GM11168 (cell line): ENCODE data around the gene ATP6V0A4.
"Not testable (repeated sequence)": the region's sequence is repeated elsewhere in the genome, so short reads cannot be mapped to it uniquely, and the experiment has no call there.

ENCODE experiments used
- in situ Hi-C: fragments of 300-500 bp; cut with MboI; formaldehyde crosslinking; loops from one replicate; pipeline ENCODE4 v1.12.0; 2022; ENCODE audit warnings: low sequenced_read_pairs; ENCODE audit not compliant: unreplicated experiment

The ATP6V0A4 gene

GRCh38 chr7:138713191-138713590 is 84.8 kb downstream of the ATP6V0A4 start:
- in situ Hi-C loops: no loop called here

- in situ Hi-C loops: no loop called here
Observed at GRCh38 chr7:138712652-138713051, 85.3 kb downstream of the ATP6V0A4 start.

GRCh38 chr7:138710536-138711385 is 87.2 kb downstream of the ATP6V0A4 start:
- in situ Hi-C loops: no loop called here

- in situ Hi-C loops: no loop called here
Observed at GRCh38 chr7:138705167-138705566, 92.8 kb downstream of the ATP6V0A4 start.

GRCh38 chr7:138701537-138701923 is 96.5 kb downstream of the ATP6V0A4 start:
- in situ Hi-C loops: no loop called here

- in situ Hi-C loops: no loop called here
Observed at GRCh38 chr7:138700857-138701536, 97.0 kb downstream of the ATP6V0A4 start, which contains the start of gene SVOPL. TSS of gene SVOPL (minus strand) at chr7:138701362. CDS start at chr7:138679045, 22,317 bp downstream.

GRCh38 chr7:138699661-138700060 is 98.3 kb downstream of the ATP6V0A4 start:
- in situ Hi-C loops: no loop called here

GRCh38 chr7:138698281-138698680 is 99.7 kb downstream of the ATP6V0A4 start:
- in situ Hi-C loops: no loop called here

- in situ Hi-C loops: no loop called here
Observed at GRCh38 chr7:138697535-138698182, 100.3 kb downstream of the ATP6V0A4 start.

GRCh38 chr7:138695776-138696175 is 102.2 kb downstream of the ATP6V0A4 start:
- in situ Hi-C loops: not testable (repeated sequence)

- in situ Hi-C loops: no loop called here
Observed at GRCh38 chr7:138695106-138695505, 102.9 kb downstream of the ATP6V0A4 start.

- in situ Hi-C loops: no loop called here
Observed at GRCh38 chr7:138691178-138691577, 106.8 kb downstream of the ATP6V0A4 start.

- in situ Hi-C loops: no loop called here
Observed at GRCh38 chr7:138690495-138690894, 107.5 kb downstream of the ATP6V0A4 start.

- in situ Hi-C loops: not testable (repeated sequence)
Observed at GRCh38 chr7:138688037-138688436, 110.0 kb downstream of the ATP6V0A4 start.

- in situ Hi-C loops: no loop called here
Observed at GRCh38 chr7:138684340-138684739, 113.7 kb downstream of the ATP6V0A4 start.

GRCh38 chr7:138679793-138680192 is 118.2 kb downstream of the ATP6V0A4 start:
- in situ Hi-C loops: no loop called here

GRCh38 chr7:138670594-138670993 is 127.4 kb downstream of the ATP6V0A4 start:
- in situ Hi-C loops: no loop called here

GRCh38 chr7:138669364-138669763 is 128.6 kb downstream of the ATP6V0A4 start:
- in situ Hi-C loops: no loop called here

GRCh38 chr7:138668946-138669345 is 129.1 kb downstream of the ATP6V0A4 start:
- in situ Hi-C loops: no loop called here

- in situ Hi-C loops: no loop called here
Observed at GRCh38 chr7:138668229-138668596, 129.8 kb downstream of the ATP6V0A4 start.
